Liver (tissue), 9 donors: ENCODE measurements around the gene GLIS1. TPM values are rescaled to one million over a fixed set of nuclear protein-coding genes. Genes with fewer than 3 reads are reported as not detected.

Experiments used
- DNase-seq: peaks from one replicate; pipeline ENCODE4 v3.0.0-alpha.2; 2017; ENCODE audit warnings: low spot score
- H3K27ac ChIP-seq, 2 donors: one replicate each; pipeline ENCODE4 v1.7.0; 2013; ENCODE audit warnings: inconsistent platforms in 2 of 2, low read length in 2 of 2, control low read depth in 1 of 2, low read depth in 1 of 2, mild to moderate bottlenecking in 1 of 2
- H3K27me3 ChIP-seq, 4 donors: one replicate each; pipeline versions ENCODE4 v1.6.1 to v1.7.0; 2013; ENCODE audit warnings: low read length in 3 of 4, inconsistent platforms in 1 of 4, mild to moderate bottlenecking in 1 of 4, moderate library complexity in 1 of 4; ENCODE audit not compliant: control insufficient read depth in 4 of 4, insufficient read depth in 4 of 4
- H3K36me3 ChIP-seq, 4 donors: one replicate each; pipeline versions ENCODE4 v1.6.1 to v1.7.0; 2013; ENCODE audit warnings: low read length in 3 of 4, mild to moderate bottlenecking in 3 of 4, low read depth in 1 of 4, moderate library complexity in 1 of 4; ENCODE audit not compliant: control insufficient read depth in 4 of 4, insufficient read depth in 3 of 4
- H3K4me1 ChIP-seq, 4 donors: one replicate each; pipeline versions ENCODE4 v1.6.1 to v1.7.0; 2013; ENCODE audit warnings: low read length in 3 of 4, mild to moderate bottlenecking in 3 of 4, moderate library complexity in 1 of 4; ENCODE audit not compliant: control insufficient read depth in 4 of 4, insufficient read depth in 4 of 4
- H3K4me3 ChIP-seq, 3 donors: one replicate each; pipeline versions ENCODE4 v1.6.1 to v1.7.0; 2013; ENCODE audit warnings: low read length in 3 of 3, control low read depth in 1 of 3, low read depth in 1 of 3, mild to moderate bottlenecking in 1 of 3
- H3K9ac ChIP-seq, 2 donors: one replicate each; pipeline ENCODE4 v1.7.0; 2013; ENCODE audit warnings: low read length in 2 of 2, mild to moderate bottlenecking in 2 of 2, moderate library complexity in 2 of 2, control low read depth in 1 of 2, low read depth in 1 of 2
- H3K9me3 ChIP-seq, 4 donors: one replicate each; pipeline versions ENCODE4 v1.6.1 to v1.7.0; 2013; ENCODE audit warnings: low read length in 3 of 4; ENCODE audit not compliant: control insufficient read depth in 4 of 4
- EGR1 ChIP-seq, 2 donors: IDR thresholded peaks; 2 replicates each; pipeline ENCODE4 v1.6.1; 2016 to 2018; ENCODE audit warnings: antibody characterized with exemption in 2 of 2, low read depth in 2 of 2
- GABPA ChIP-seq, 2 donors: IDR thresholded peaks in 1 of 2; conservative IDR thresholded peaks in 1 of 2; 2 replicates each; pipeline ENCODE4 v1.6.1; 2016; ENCODE audit warnings: antibody characterized with exemption in 2 of 2, mild to moderate bottlenecking in 1 of 2, moderate library complexity in 1 of 2
- HNF4A ChIP-seq, 2 donors: conservative IDR thresholded peaks; 2 replicates each; pipeline ENCODE4 v1.6.1; 2016; ENCODE audit warnings: antibody characterized with exemption in 2 of 2, mild to moderate bottlenecking in 2 of 2
- HNF4G ChIP-seq: IDR thresholded peaks from 2 replicates; pipeline ENCODE4 v1.6.1; 2016; ENCODE audit warnings: antibody characterized with exemption
- JUND ChIP-seq, 2 donors: IDR thresholded peaks; 2 replicates each; pipeline ENCODE4 v1.6.1; 2016; ENCODE audit warnings: antibody characterized with exemption in 2 of 2
- NR2F2 ChIP-seq: IDR thresholded peaks from 2 replicates; pipeline ENCODE4 v1.6.1; 2016; ENCODE audit warnings: antibody characterized with exemption
- RAD21 ChIP-seq, 2 donors: IDR thresholded peaks; 2 replicates each; pipeline ENCODE4 v1.6.1; 2016; ENCODE audit warnings: antibody characterized with exemption in 2 of 2, mild to moderate bottlenecking in 2 of 2
- RXRA ChIP-seq, 2 donors: IDR thresholded peaks; 2 replicates each; pipeline ENCODE4 v1.6.1; 2017 to 2018; ENCODE audit warnings: antibody characterized with exemption in 2 of 2, mild to moderate bottlenecking in 1 of 2
- TAF1 ChIP-seq: conservative IDR thresholded peaks from 2 replicates; pipeline ENCODE4 v1.6.1; 2016; ENCODE audit warnings: antibody characterized with exemption, mild to moderate bottlenecking
- YY1 ChIP-seq: IDR thresholded peaks from 2 replicates; pipeline ENCODE4 v1.6.1; 2016; ENCODE audit warnings: antibody characterized with exemption, mild to moderate bottlenecking
- WGBS: extraction: QIAGEN DNeasy Blood & Tissue Kit; methylation state at CpG from one replicate; pipeline ENCODE4 v1.1.7; 2013; 5-methylcytosine and 5-hydroxymethylcytosine counted together
- polyA plus RNA-seq, 2 donors: library from polyadenylated mRNA; stranded (reverse) in 1 of 2; unstranded in 1 of 2; fragments of 200-250 nt in 1 of 2; fragments of >200 nt in 1 of 2; fragmentation: Nextera tagmentation in 1 of 2; extraction: Ambion mirVana in 1 of 2; gene quantifications; one replicate each; pipeline versions ENCODE4 v1.2.1 to v1.2.3, GENCODE V29; 2013 to 2015
- total RNA-seq, 2 donors: library from RNA; depleted of rRNA; stranded (reverse); fragments of >200 nt; gene quantifications; one replicate each; pipeline ENCODE4 v1.2.3, GENCODE V29; 2014
- TF ChIP-seq, protein P1 (sequence below): IDR thresholded peaks from 2 replicates; pipeline ENCODE4 v1.6.1; 2016; ENCODE audit warnings: antibody characterized with exemption
- TF ChIP-seq, protein P2 (sequence below): IDR thresholded peaks from 2 replicates; pipeline ENCODE4 v1.6.1; 2016; ENCODE audit warnings: antibody characterized with exemption
- TF ChIP-seq, protein P3 (sequence below): fragments of 150-350 bp; IDR thresholded peaks from 2 replicates; pipeline ENCODE4 v1.5.1; 2017; ENCODE audit warnings: improper control_type of control experiment, low read depth, low read length; ENCODE audit not compliant: missing input control
- donor health status: healthy.
- donor health status: healthy.
- donor health status: healthy.
- donor health status: healthy.
- donor health status: healthy.

GLIS1 gene
- total and polyA plus RNA-seq, 4 donors: under 0.01 to 0.05 TPM; not detected in 2

DNA sequence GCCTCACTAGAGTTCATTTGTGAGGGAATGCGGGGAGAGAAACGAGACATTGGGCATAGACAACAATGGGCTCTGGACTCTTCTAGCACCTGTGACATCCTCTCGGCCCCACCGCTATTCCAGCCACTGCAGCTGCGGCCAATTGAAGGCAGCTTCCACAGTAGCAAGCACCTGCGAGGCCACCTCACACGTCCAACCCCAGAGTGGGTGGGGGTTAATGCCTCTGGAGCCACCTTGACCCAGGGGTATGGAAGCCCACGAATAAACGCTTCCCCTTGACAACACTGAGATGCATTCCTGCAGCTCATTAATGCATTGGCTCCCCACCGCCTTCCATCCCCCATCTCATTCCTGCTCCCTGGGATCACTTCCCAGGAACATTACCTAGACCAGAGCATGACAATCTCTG is 104.4 kb downstream of the GLIS1 start:
- Histone ChIP-seq H3K36me3 (no peaks in the 10 kb centered on the region), H3K4me1 (no peaks in the 10 kb centered on the region), H3K9ac (no peak overlapping the region), H3K4me3 (no peak overlapping the region), H3K27me3 (no peaks in the 10 kb centered on the region), H3K9me3 (no peaks in the 10 kb centered on the region), H3K27ac (no peak overlapping the region)
- DNase-seq: no peak
- TF ChIP-seq HNF4A (conservative IDR thresholded peaks at IDR 0.05) (no peak), RXRA (IDR thresholded peaks at IDR 0.05) (no peak), TAF1 (no peak), EGR1 (IDR thresholded peaks at IDR 0.05; ENCODE audit: low read depth in 2 of 2) (no peak), GABPA (IDR thresholded peaks at IDR 0.05 in 1 of 2, conservative IDR thresholded peaks at IDR 0.05 in 1 of 2) (no peak), RAD21 (IDR thresholded peaks at IDR 0.05) (no peak), HNF4G (no peak)
- TF ChIP-seq, protein P1, sequence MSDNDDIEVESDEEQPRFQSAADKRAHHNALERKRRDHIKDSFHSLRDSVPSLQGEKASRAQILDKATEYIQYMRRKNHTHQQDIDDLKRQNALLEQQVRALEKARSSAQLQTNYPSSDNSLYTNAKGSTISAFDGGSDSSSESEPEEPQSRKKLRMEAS: no peak
- WGBS: 81% methylated on average over 10 of the region's 10 CpGs

DNA sequence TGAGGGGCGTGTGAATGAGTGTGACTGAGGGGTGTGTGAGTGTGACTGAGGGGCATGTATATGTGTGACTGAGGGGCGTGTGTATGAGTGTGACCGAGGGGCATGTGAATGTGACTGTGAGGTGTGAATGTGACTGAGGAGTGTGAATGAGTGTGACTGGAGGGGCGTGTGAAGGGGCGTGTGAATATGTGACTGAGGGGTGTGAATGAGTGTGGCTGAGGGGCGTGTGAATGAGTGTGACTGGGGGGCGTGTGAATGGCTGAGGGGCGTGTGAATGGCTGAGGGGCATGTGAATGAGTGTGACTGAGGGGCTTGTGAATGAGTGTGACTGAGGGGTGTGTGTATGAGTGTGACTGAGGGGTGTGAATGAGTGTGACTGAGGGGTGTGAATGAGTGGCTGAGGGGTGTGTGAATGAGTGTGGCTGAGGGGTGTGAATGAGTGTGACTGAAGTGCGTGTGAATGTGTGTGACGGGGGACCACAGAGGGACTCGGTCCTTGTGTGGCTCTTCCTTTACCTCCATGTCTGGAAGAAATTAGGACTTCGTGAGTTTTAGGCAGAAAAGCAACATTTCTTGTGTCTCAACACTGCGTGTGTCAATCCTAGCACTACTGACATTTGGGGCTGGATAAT is 105.8 kb downstream of the GLIS1 start:
- no peaks in the 10 kb centered on the region for H3K4me1 ChIP-seq
- H3K36me3 ChIP-seq: no peaks in the 10 kb centered on the region
- DNase-seq: peak; percentile 22
- no peaks in the 10 kb centered on the region for H3K27me3 ChIP-seq
- H3K9ac ChIP-seq: no peak overlapping the region
- H3K4me3 ChIP-seq: no peak overlapping the region
- WGBS: 93% methylated on average over 13 of the region's 13 CpGs
- TF ChIP-seq JUND (IDR thresholded peaks at IDR 0.05) (no peak), YY1 (no peak), HNF4A (conservative IDR thresholded peaks at IDR 0.05) (no peak)
- H3K27ac ChIP-seq: no peak overlapping the region
- no peaks in the 10 kb centered on the region for H3K9me3 ChIP-seq

DNA sequence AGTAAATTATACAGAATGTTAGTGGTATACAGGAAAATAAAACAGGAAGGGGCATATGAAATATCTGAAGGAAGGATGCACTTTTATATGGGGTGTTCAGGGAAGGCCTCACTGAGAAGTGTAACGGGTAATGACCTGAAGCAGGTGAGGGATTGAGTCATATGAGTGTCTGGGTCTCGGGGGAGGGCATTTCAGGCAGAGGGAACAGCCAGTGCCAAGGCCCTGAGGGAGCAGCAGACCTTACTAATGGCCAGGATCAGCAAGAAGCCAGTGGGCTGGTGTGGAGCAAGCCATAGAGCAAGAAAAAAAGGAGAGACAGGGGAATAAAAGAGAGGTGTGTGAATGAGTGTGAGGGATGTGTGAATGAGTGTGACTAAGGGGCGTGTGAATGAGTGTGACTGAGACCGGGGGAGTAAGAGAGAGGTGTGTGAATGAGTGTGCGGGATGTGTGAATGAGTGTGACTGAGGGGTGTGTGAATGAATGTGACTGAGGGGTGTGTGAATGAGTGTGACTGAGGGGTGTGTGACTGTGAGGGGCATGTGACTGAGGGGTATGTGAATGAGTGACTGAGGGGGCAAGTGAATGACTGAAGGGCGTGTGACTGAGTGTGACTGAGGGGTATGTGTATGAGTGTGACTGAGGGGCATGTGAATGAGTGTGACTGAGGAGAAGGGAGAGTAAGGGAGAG is 107.2 kb downstream of the GLIS1 start:
- H3K27me3 ChIP-seq: no peaks in the 10 kb centered on the region
- no peak overlapping the region for H3K9ac ChIP-seq
- H3K4me3 ChIP-seq: no peak overlapping the region
- H3K27ac ChIP-seq: no peak overlapping the region
- no peaks in the 10 kb centered on the region for H3K4me1 ChIP-seq
- WGBS: 85% methylated on average over 6 of the region's 6 CpGs
- TF ChIP-seq, protein P2, sequence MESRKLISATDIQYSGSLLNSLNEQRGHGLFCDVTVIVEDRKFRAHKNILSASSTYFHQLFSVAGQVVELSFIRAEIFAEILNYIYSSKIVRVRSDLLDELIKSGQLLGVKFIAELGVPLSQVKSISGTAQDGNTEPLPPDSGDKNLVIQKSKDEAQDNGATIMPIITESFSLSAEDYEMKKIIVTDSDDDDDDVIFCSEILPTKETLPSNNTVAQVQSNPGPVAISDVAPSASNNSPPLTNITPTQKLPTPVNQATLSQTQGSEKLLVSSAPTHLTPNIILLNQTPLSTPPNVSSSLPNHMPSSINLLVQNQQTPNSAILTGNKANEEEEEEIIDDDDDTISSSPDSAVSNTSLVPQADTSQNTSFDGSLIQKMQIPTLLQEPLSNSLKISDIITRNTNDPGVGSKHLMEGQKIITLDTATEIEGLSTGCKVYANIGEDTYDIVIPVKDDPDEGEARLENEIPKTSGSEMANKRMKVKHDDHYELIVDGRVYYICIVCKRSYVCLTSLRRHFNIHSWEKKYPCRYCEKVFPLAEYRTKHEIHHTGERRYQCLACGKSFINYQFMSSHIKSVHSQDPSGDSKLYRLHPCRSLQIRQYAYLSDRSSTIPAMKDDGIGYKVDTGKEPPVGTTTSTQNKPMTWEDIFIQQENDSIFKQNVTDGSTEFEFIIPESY: no peak
- no peak for TF ChIP-seq TAF1
- TF ChIP-seq NR2F2: no peak
- no peak for TF ChIP-seq EGR1 (IDR thresholded peaks at IDR 0.05; ENCODE audit: low read depth in 2 of 2)
- TF ChIP-seq JUND (IDR thresholded peaks at IDR 0.05): no peak
- TF ChIP-seq, protein P3, sequence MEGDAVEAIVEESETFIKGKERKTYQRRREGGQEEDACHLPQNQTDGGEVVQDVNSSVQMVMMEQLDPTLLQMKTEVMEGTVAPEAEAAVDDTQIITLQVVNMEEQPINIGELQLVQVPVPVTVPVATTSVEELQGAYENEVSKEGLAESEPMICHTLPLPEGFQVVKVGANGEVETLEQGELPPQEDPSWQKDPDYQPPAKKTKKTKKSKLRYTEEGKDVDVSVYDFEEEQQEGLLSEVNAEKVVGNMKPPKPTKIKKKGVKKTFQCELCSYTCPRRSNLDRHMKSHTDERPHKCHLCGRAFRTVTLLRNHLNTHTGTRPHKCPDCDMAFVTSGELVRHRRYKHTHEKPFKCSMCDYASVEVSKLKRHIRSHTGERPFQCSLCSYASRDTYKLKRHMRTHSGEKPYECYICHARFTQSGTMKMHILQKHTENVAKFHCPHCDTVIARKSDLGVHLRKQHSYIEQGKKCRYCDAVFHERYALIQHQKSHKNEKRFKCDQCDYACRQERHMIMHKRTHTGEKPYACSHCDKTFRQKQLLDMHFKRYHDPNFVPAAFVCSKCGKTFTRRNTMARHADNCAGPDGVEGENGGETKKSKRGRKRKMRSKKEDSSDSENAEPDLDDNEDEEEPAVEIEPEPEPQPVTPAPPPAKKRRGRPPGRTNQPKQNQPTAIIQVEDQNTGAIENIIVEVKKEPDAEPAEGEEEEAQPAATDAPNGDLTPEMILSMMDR: no peak
- H3K36me3 ChIP-seq: no peaks in the 10 kb centered on the region
- H3K9me3 ChIP-seq: no peaks in the 10 kb centered on the region
- peak; percentile 12 for DNase-seq
